ENCODE results near the gene FRMD4B. TPM values are rescaled to one million over a fixed set of nuclear protein-coding genes. Genes with fewer than 3 reads are reported as not detected.

FRMD4B gene
- total and polyA plus RNA-seq, 2 donors (not counting 3 experiments of a cell fraction or from before 2014, with no cell fraction given): 66.4 to 89.7 TPM

DNA sequence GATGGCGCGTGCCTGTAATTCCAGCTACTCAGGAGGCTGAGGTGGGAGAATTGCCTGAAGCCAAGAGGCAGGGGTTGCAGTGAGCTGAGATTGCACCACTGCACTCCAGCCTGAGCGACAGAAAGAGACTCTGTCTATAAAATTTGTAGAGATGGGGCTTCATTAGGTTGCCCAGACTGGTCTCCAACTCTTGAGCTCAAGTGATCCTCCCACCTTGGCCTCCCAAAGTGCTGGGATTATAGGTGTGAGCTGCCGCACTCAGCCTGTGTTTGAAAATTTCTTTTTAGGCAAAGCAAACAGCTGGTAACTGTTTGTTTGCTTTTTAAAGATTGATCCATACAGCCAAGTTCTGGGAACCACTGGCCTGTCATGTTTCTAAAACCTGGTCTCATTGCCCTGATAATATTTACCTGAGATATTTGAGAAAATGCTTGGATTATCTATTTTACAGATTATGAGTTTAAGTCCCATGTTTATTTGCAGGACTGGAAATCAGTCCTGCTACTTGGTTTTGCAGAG is 199.3 kb downstream of the FRMD4B start:
- ChIA-PET POLR2A (no interaction called here), CTCF (interaction anchor here (0.8 to 1.5 kb wide), 2 partner anchors 8 to 13 kb away, joined by 3 read pairs; no protein-coding TSS in a partner anchor)
- no peak for DNase-seq (ENCODE audit: low read depth, low spot score)
- H3K27ac ChIP-seq (ENCODE audit: insufficient read depth, low read depth, low read length): no peak overlapping the region
- no peaks in the 10 kb centered on the region for H3K79me2 ChIP-seq (ENCODE audit: control insufficient read depth, insufficient read depth, low read length)
- no peak overlapping the region for H3K4me2 ChIP-seq (ENCODE audit: insufficient read depth, low read length)
- peaks cover 22% of the 10 kb centered on the region for H3K4me1 ChIP-seq (ENCODE audit: control insufficient read depth, extremely low read depth, insufficient read depth, low read length)
- H3K27me3 ChIP-seq (ENCODE audit: control insufficient read depth in 2 of 2, insufficient read depth in 2 of 2, low read length in 2 of 2): no peaks in the 10 kb centered on the region
- dilution Hi-C loops (cut with MboI; ENCODE audit: extremely low pct_ligation_motif_present, low sequenced_read_pairs) (no loop called here), intact Hi-C loops (cut with micrococcal nuclease) (no loop called here)
- H3K9ac ChIP-seq (replicated peaks; ENCODE audit: extremely low read depth, insufficient read depth, low read length): no peak overlapping the region
- no peak overlapping the region for H2AFZ ChIP-seq (ENCODE audit: low read depth, low read length)
- no peaks in the 10 kb centered on the region for H3K9me1 ChIP-seq (replicated peaks; ENCODE audit: control insufficient read depth, extremely low read depth, insufficient read depth, low read length)
- no peak for FAIRE-seq
- H3K9me3 ChIP-seq (replicated peaks; ENCODE audit: control insufficient read depth, insufficient read depth, low read length): no peaks in the 10 kb centered on the region
- no TSS peak for BruUV-seq (replicated peaks)
- peaks cover 18 to 20% of the 10 kb centered on the region in 2 experiments for H3K36me3 ChIP-seq (ENCODE audit: control insufficient read depth in 2 of 2, extremely low read depth in 1 of 2, insufficient read depth in 2 of 2, low read length in 2 of 2)
- no peak for TF ChIP-seq POLR2AphosphoS5 (IDR thresholded peaks at IDR 0.05; ENCODE audit: insufficient read depth, low read depth, low read length)
- TF ChIP-seq, protein P1, sequence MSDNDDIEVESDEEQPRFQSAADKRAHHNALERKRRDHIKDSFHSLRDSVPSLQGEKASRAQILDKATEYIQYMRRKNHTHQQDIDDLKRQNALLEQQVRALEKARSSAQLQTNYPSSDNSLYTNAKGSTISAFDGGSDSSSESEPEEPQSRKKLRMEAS (IDR thresholded peaks at IDR 0.05; ENCODE audit: insufficient read depth, insufficient read length): no peak
- TF ChIP-seq, protein P2, sequence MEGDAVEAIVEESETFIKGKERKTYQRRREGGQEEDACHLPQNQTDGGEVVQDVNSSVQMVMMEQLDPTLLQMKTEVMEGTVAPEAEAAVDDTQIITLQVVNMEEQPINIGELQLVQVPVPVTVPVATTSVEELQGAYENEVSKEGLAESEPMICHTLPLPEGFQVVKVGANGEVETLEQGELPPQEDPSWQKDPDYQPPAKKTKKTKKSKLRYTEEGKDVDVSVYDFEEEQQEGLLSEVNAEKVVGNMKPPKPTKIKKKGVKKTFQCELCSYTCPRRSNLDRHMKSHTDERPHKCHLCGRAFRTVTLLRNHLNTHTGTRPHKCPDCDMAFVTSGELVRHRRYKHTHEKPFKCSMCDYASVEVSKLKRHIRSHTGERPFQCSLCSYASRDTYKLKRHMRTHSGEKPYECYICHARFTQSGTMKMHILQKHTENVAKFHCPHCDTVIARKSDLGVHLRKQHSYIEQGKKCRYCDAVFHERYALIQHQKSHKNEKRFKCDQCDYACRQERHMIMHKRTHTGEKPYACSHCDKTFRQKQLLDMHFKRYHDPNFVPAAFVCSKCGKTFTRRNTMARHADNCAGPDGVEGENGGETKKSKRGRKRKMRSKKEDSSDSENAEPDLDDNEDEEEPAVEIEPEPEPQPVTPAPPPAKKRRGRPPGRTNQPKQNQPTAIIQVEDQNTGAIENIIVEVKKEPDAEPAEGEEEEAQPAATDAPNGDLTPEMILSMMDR (IDR thresholded peaks at IDR 0.05; ENCODE audit: extremely low read depth in 1 of 2, insufficient read depth in 1 of 2, low read depth in 1 of 2, low read length in 2 of 2): no peak
- no peak for TF ChIP-seq FOS (IDR thresholded peaks at IDR 0.05; ENCODE audit: borderline replicate concordance, insufficient read depth, low read length)
- TF ChIP-seq EZH2 (IDR thresholded peaks at IDR 0.05; ENCODE audit: borderline replicate concordance, low read depth, low read length, severe bottlenecking): no peak
- no peaks in the 10 kb centered on the region for H4K20me1 ChIP-seq (replicated peaks; ENCODE audit: control insufficient read depth, extremely low read depth, insufficient read depth, low read length)
- no peak overlapping the region for H3K4me3 ChIP-seq (replicated peaks in 1 of 3; ENCODE audit: insufficient read depth in 1 of 3, low read depth in 1 of 3, low read length in 3 of 3)

All from endothelial cell of umbilical vein (primary cell).